Measurements from ENCODE around the gene TSPAN18. TPM values are rescaled to one million over a fixed set of nuclear protein-coding genes. Genes with fewer than 3 reads are reported as not detected.

Gene TSPAN18
- total RNA-seq, 1 experiment from 2014 or later, result 21.3 TPM

- no TSS peak for BruUV-seq (replicated peaks)
- Histone ChIP-seq H3K27ac (ENCODE audit: low read length) (no peak overlapping the region), H3K4me3 (ENCODE audit: low read depth in 2 of 2, low read length in 2 of 2) (no peak overlapping the region), H3K9me3 (ENCODE audit: control insufficient read depth, insufficient read depth, low read depth, low read length) (no peaks in the 10 kb centered on the region), H3K27me3 (ENCODE audit: control insufficient read depth, insufficient read depth, low read length) (no peaks in the 10 kb centered on the region; the same call in 1 of the 2 replicates), H3K4me1 (ENCODE audit: control insufficient read depth, insufficient read depth, low read length) (no peaks in the 10 kb centered on the region), H3K36me3 (ENCODE audit: control insufficient read depth, insufficient read depth, low read length) (no peaks in the 10 kb centered on the region)
- TF ChIP-seq CTCF (IDR thresholded peaks at IDR 0.05) (no peak), SIN3A (IDR thresholded peaks at IDR 0.05; ENCODE audit: borderline replicate concordance, insufficient read depth, low read depth, low read length) (no peak), POLR2AphosphoS5 (IDR thresholded peaks at IDR 0.05; ENCODE audit: low read depth, low read length) (no peak), TCF7L2 (IDR thresholded peaks at IDR 0.05; ENCODE audit: low read depth, low read length) (no peak), REST (IDR thresholded peaks at IDR 0.05; ENCODE audit: insufficient read depth in 1 of 2, low read depth in 2 of 2, low read length in 1 of 2) (no peak)
- intact Hi-C loops (cut with micrococcal nuclease; ENCODE audit: unreplicated experiment) (loop anchor here (10.0 kb wide), 1 partner anchor 153 kb away; the partner anchor contains the start of gene CD82), in situ Hi-C loops (cut with HindIII; ENCODE audit: low pct_unique_long_range_greater_than_20kb, low sequenced_read_pairs) (no loop called here)
- ATAC-seq, result no peak
- no peak for DNase-seq (ENCODE audit: low read depth, low spot score)
- POLR2A ChIA-PET, result no interaction called here
- CTCF ChIA-PET, result no interaction called here
These were observed 8.7 kb upstream of the TSPAN18 start for GRCh38 chr11:44718057-44718456.

DNA sequence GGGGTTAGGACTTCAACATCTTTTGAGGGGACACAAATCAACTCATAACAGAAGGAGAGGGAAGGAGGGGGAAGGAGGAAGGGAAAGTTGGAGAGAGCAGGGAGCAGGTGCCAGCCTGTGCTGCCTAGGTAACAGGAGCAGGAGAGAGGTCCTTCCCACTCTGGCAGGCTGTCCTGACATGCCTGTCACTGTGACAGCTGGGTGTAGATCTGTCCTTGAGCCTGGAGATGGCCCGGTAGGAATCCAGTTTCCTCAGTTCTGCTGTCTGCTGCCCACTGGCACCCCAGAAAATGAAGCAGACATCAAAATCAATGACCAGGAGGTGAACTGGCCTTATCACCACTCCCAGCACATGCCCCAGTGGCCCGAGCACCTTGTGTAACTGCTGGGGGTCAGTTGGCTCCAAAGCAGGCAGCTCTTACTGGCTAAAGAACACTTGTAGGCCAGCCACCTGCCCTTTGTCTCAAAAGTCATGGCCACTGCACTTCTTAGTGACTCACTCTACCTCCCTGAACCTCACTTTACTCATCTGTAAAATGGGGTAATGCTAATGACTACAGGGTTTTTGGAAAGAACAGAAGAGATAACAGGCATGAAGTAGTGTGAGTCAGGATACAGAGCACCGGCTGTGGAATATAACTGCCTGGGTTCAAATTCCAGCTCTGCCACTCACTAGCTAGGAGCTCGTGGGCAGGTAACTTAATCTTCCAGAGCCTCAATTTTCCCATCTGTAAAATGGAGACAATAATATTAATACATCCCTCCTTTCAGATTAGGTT is 8.0 kb upstream of the TSPAN18 start:
- DNase-seq (ENCODE audit: low read depth, low spot score) (no peak), ATAC-seq (no peak)
- POLR2A ChIA-PET, result no interaction called here
- H3K4me3 ChIP-seq (ENCODE audit: low read depth in 2 of 2, low read length in 2 of 2), result no peak overlapping the region
- intact Hi-C loops (cut with micrococcal nuclease; ENCODE audit: unreplicated experiment) (loop anchor here (10.0 kb wide), 1 partner anchor 154 kb away; the partner anchor contains the start of gene CD82), in situ Hi-C loops (cut with HindIII; ENCODE audit: low pct_unique_long_range_greater_than_20kb, low sequenced_read_pairs) (no loop called here)
- no peaks in the 10 kb centered on the region for H3K36me3 ChIP-seq (ENCODE audit: control insufficient read depth, insufficient read depth, low read length)
- H3K4me1 ChIP-seq (ENCODE audit: control insufficient read depth, insufficient read depth, low read length), result no peaks in the 10 kb centered on the region
- TF ChIP-seq TCF7L2 (IDR thresholded peaks at IDR 0.05; ENCODE audit: low read depth, low read length) (no peak), POLR2AphosphoS5 (IDR thresholded peaks at IDR 0.05; ENCODE audit: low read depth, low read length) (no peak), SIN3A (IDR thresholded peaks at IDR 0.05; ENCODE audit: borderline replicate concordance, insufficient read depth, low read depth, low read length) (no peak), CTCF (IDR thresholded peaks at IDR 0.05) (no peak), REST (IDR thresholded peaks at IDR 0.05; ENCODE audit: insufficient read depth in 1 of 2, low read depth in 2 of 2, low read length in 1 of 2) (no peak)
- no peaks in the 10 kb centered on the region; the same call in 1 of the 2 replicates for H3K27me3 ChIP-seq (ENCODE audit: control insufficient read depth, insufficient read depth, low read length)
- no peaks in the 10 kb centered on the region for H3K9me3 ChIP-seq (ENCODE audit: control insufficient read depth, insufficient read depth, low read depth, low read length)
- BruUV-seq (replicated peaks), result no TSS peak
- H3K27ac ChIP-seq (ENCODE audit: low read length), result no peak overlapping the region
- CTCF ChIA-PET, result no interaction called here

Data from Panc1 (cell line).